A673 (cell line): ENCODE results near the gene COL4A2.

ENCODE experiments used
- EZH2 ChIP-seq: fragments of 200-600 bp; sonication (generic); IDR thresholded peaks from 2 replicates; pipeline ENCODE4 v1.6.1; 2017; ENCODE audit warnings: borderline replicate concordance, low read depth, mild to moderate bottlenecking, mixed read lengths, antibody characterized with exemption, low read length; ENCODE audit not compliant: poor library complexity, severe bottlenecking
- TF ChIP-seq, protein P1 (sequence below): fragments of 300-800, 200-600 bp; sonication (generic); conservative IDR thresholded peaks from 2 replicates; pipeline ENCODE4 v1.5.1; 2017; ENCODE audit warnings: low read depth, mild to moderate bottlenecking, antibody characterized with exemption, low read length, moderate library complexity, mixed read lengths

DNA sequence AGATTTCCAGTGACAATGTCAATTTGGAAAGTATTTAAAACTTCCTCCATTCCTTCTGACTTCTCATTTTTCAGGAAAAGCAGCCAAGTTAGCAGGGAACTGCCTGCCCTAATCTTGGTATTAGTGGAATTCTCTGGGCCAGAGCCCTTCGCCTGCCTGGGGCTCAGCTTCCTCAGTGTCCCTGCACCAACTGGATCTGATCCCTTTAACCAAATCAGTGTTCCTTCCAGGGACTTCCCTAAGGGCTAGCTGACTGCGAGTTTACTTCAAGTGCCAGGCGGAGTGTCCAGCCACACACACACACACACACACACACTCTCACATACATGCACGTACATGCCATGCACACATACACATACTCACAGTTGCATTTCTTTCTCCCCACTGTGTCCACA is 234.4 kb downstream of the COL4A2 start:
- TF ChIP-seq, protein P1, sequence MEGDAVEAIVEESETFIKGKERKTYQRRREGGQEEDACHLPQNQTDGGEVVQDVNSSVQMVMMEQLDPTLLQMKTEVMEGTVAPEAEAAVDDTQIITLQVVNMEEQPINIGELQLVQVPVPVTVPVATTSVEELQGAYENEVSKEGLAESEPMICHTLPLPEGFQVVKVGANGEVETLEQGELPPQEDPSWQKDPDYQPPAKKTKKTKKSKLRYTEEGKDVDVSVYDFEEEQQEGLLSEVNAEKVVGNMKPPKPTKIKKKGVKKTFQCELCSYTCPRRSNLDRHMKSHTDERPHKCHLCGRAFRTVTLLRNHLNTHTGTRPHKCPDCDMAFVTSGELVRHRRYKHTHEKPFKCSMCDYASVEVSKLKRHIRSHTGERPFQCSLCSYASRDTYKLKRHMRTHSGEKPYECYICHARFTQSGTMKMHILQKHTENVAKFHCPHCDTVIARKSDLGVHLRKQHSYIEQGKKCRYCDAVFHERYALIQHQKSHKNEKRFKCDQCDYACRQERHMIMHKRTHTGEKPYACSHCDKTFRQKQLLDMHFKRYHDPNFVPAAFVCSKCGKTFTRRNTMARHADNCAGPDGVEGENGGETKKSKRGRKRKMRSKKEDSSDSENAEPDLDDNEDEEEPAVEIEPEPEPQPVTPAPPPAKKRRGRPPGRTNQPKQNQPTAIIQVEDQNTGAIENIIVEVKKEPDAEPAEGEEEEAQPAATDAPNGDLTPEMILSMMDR: no peak
- TF ChIP-seq EZH2: no peak
